Adrenal gland (tissue), 5 donors: Measurements from ENCODE around the gene DEAF1.
"Not testable (repeated sequence)": the region's sequence is repeated elsewhere in the genome, so short reads cannot be mapped to it uniquely, and the experiment has no call there.

ENCODE experiments used
- CTCF ChIP-seq, 6 experiments: fragments of 450-650 bp in 4 of 6; fragments of 200-600 bp in 2 of 6; sonication (generic) in 1 of 6; IDR thresholded peaks; 1 replicate in 5 of 6; 2 replicates in 1 of 6; pipeline versions ENCODE4 v1.5.1 to v1.8.0; 2016 to 2021; ENCODE audit warnings: antibody characterized with exemption in 6 of 6, mild to moderate bottlenecking in 2 of 6, moderate library complexity in 1 of 6
- POLR2A ChIP-seq, 2 donors: fragments of 450-650 bp; IDR thresholded peaks; one replicate each; pipeline ENCODE4 v1.6.1; 2017; ENCODE audit warnings: antibody characterized with exemption in 2 of 2, mild to moderate bottlenecking in 2 of 2, moderate library complexity in 1 of 2
- donor health status: DM: no; HTN: no; CAD: no.

GRCh38 chr11:653136-653535 lies 41.9 kb downstream of the DEAF1 start:
- TF ChIP-seq CTCF, POLR2A (IDR thresholded peaks at IDR 0.05): not testable (repeated sequence)
